Activated T-helper 1 cell treated with anti-CD3 and anti-CD28 coated beads, Interleukin-12 subunit alpha, Interleukin-12 subunit beta, Interleukin-2, Interleukin-4 antibody, amounts not matched to agents 30 ng/mL and 10 ng/mL and 1 ng/mL, durations not matched to agents 14 hours and 24 hours and 36 hours (primary cell): ENCODE measurements around the gene CELSR2. TPM values are rescaled to one million over a fixed set of nuclear protein-coding genes. Genes with fewer than 3 reads are reported as not detected.

ENCODE experiments used
- DNase-seq: peaks from one replicate; pipeline ENCODE4 v3.0.0; 2021; ENCODE audit warnings: low spot score
- H3K27ac Mint-ChIP-seq: one replicate; pipeline ENCODE4 v1.8.0; 2021; ENCODE audit warnings: mild to moderate bottlenecking, mixed read lengths
- H3K27me3 Mint-ChIP-seq: one replicate; pipeline ENCODE4 v1.8.0; 2022; ENCODE audit warnings: mild to moderate bottlenecking, moderate library complexity, mixed read lengths; ENCODE audit not compliant: insufficient read depth
- H3K36me3 Mint-ChIP-seq: one replicate; pipeline ENCODE4 v1.8.0; 2021; ENCODE audit warnings: low read depth, mixed read lengths
- H3K4me1 Mint-ChIP-seq: one replicate; pipeline ENCODE4 v1.8.0; 2021; ENCODE audit warnings: low read depth, mixed read lengths
- H3K4me3 Mint-ChIP-seq: one replicate; pipeline ENCODE4 v1.8.0; 2021; ENCODE audit warnings: mild to moderate bottlenecking, moderate library complexity, mixed read lengths
- H3K9me3 Mint-ChIP-seq: one replicate; pipeline ENCODE4 v1.8.0; 2021; ENCODE audit warnings: mixed read lengths
- intact Hi-C: fragments of 100-400 bp; cut with micrococcal nuclease; formaldehyde crosslinking; loops from one replicate; pipeline ENCODE4 v1.15.1; 2024
- total RNA-seq: library from RNA; stranded (reverse); gene quantifications from 2 replicates; pipeline ENCODE4 v1.2.3, GENCODE V29; 2022

The CELSR2 gene
- total RNA-seq, 1 donor from 2014 or later: 4.1 TPM

- no peak overlapping the region for H3K27ac Mint-ChIP-seq
- intact Hi-C loops: no loop called here
- no peaks in the 10 kb centered on the region for H3K9me3 Mint-ChIP-seq
- no peak for DNase-seq
- no peaks in the 10 kb centered on the region for H3K36me3 Mint-ChIP-seq
- no peaks in the 10 kb centered on the region for H3K27me3 Mint-ChIP-seq
- H3K4me3 Mint-ChIP-seq: no peak overlapping the region
- H3K4me1 Mint-ChIP-seq: no peaks in the 10 kb centered on the region
Observed at GRCh38 chr1:109266965-109267364, 17.6 kb downstream of the CELSR2 start.

GRCh38 chr1:109267743-109268300 is 18.5 kb downstream of the CELSR2 start:
- DNase-seq: no peak
- Mint-ChIP-seq H3K27ac (peak overlapping the region; percentile 70), H3K9me3 (no peaks in the 10 kb centered on the region), H3K27me3 (no peaks in the 10 kb centered on the region), H3K4me3 (no peak overlapping the region), H3K4me1 (no peaks in the 10 kb centered on the region), H3K36me3 (no peaks in the 10 kb centered on the region)
- intact Hi-C loops: no loop called here

DNA sequence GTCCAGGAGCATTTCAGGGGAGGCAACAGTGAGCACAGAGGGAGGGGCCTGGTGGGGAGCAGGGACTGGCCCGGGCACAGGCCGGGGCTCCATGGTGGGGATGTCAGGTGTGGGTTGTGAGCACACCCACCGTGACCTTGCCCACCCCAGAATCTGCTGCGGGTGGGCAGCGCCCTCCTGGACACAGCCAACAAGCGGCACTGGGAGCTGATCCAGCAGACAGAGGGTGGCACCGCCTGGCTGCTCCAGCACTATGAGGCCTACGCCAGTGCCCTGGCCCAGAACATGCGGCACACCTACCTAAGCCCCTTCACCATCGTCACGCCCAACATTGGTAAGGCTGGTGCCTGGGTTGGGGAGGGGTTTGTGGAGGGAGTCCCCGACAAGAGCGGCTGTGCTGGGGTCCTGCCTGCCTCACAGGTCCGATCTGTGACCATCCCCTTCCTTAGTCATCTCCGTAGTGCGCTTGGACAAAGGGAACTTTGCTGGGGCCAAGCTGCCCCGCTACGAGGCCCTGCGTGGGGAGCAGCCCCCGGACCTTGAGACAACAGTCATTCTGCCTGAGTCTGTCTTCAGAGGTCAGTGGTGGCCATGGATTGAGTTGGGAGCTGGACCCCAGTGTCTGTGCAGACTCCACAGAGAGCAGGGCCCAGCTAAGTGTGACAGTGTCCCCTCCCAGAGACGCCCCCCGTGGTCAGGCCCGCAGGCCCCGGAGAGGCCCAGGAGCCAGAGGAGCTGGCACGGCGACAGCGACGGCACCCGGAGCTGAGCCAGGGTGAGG is 19.3 kb downstream of the CELSR2 start:
- no peak overlapping the region for H3K27ac Mint-ChIP-seq
- no peak overlapping the region for H3K4me3 Mint-ChIP-seq
- intact Hi-C loops: no loop called here
- H3K27me3 Mint-ChIP-seq: no peaks in the 10 kb centered on the region
- no peaks in the 10 kb centered on the region for H3K36me3 Mint-ChIP-seq
- no peak for DNase-seq
- no peaks in the 10 kb centered on the region for H3K9me3 Mint-ChIP-seq
- H3K4me1 Mint-ChIP-seq: no peaks in the 10 kb centered on the region

GRCh38 chr1:109269212-109269980 is 20.1 kb downstream of the CELSR2 start:
- no peaks in the 10 kb centered on the region for H3K36me3 Mint-ChIP-seq
- DNase-seq: no peak
- no peak overlapping the region for H3K27ac Mint-ChIP-seq
- intact Hi-C loops: no loop called here
- H3K4me3 Mint-ChIP-seq: no peak overlapping the region
- no peaks in the 10 kb centered on the region for H3K9me3 Mint-ChIP-seq
- no peaks in the 10 kb centered on the region for H3K27me3 Mint-ChIP-seq
- H3K4me1 Mint-ChIP-seq: no peaks in the 10 kb centered on the region

DNA sequence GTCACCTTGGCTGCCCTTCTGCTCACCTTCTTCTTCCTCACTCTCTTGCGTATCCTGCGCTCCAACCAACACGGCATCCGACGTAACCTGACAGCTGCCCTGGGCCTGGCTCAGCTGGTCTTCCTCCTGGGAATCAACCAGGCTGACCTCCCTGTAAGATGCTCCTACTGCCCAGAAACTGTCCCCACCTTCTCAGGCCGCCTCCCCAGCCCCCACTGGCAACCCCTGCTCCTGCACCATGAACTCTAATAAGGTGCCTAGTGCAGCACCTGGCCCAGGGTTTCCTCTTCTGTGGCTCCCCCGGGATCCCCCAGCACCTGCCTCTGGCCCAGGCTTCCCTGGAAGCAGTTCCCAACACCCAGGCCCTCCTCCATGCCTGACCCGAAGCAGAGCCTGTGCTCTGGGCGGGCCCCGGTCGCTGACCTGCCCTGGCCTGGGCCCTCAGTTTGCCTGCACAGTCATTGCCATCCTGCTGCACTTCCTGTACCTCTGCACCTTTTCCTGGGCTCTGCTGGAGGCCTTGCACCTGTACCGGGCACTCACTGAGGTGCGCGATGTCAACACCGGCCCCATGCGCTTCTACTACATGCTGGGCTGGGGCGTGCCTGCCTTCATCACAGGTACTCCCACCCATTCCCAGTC is 20.8 kb downstream of the CELSR2 start:
- Mint-ChIP-seq H3K27me3 (no peaks in the 10 kb centered on the region), H3K27ac (no peak overlapping the region), H3K36me3 (no peaks in the 10 kb centered on the region), H3K4me3 (no peak overlapping the region), H3K4me1 (no peaks in the 10 kb centered on the region), H3K9me3 (no peaks in the 10 kb centered on the region)
- intact Hi-C loops: no loop called here
- no peak for DNase-seq

GRCh38 chr1:109270623-109271317 is 21.4 kb downstream of the CELSR2 start:
- H3K27me3 Mint-ChIP-seq: no peaks in the 10 kb centered on the region
- H3K4me3 Mint-ChIP-seq: no peak overlapping the region
- no peak overlapping the region for H3K27ac Mint-ChIP-seq
- intact Hi-C loops: no loop called here
- no peaks in the 10 kb centered on the region for H3K36me3 Mint-ChIP-seq
- H3K9me3 Mint-ChIP-seq: no peaks in the 10 kb centered on the region
- no peak for DNase-seq
- H3K4me1 Mint-ChIP-seq: no peaks in the 10 kb centered on the region

DNA sequence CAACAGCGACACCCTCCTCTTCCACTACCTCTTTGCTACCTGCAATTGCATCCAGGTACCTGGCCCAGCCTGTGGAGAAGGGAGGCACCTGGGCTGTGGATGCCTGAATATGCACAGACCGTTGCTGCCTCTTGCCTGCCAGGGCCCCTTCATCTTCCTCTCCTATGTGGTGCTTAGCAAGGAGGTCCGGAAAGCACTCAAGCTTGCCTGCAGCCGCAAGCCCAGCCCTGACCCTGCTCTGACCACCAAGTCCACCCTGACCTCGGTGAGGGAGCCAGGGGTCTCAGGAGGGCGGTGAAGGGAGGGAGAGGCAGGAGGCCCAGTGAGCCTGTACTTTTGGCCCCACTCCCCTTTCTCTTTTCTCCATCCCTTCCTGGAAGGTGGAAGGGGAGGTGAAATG is 22.1 kb downstream of the CELSR2 start:
- Mint-ChIP-seq H3K36me3 (no peaks in the 10 kb centered on the region), H3K9me3 (no peaks in the 10 kb centered on the region), H3K4me3 (no peak overlapping the region), H3K4me1 (no peaks in the 10 kb centered on the region), H3K27ac (no peak overlapping the region), H3K27me3 (no peaks in the 10 kb centered on the region)
- no peak for DNase-seq
- intact Hi-C loops: no loop called here

DNA sequence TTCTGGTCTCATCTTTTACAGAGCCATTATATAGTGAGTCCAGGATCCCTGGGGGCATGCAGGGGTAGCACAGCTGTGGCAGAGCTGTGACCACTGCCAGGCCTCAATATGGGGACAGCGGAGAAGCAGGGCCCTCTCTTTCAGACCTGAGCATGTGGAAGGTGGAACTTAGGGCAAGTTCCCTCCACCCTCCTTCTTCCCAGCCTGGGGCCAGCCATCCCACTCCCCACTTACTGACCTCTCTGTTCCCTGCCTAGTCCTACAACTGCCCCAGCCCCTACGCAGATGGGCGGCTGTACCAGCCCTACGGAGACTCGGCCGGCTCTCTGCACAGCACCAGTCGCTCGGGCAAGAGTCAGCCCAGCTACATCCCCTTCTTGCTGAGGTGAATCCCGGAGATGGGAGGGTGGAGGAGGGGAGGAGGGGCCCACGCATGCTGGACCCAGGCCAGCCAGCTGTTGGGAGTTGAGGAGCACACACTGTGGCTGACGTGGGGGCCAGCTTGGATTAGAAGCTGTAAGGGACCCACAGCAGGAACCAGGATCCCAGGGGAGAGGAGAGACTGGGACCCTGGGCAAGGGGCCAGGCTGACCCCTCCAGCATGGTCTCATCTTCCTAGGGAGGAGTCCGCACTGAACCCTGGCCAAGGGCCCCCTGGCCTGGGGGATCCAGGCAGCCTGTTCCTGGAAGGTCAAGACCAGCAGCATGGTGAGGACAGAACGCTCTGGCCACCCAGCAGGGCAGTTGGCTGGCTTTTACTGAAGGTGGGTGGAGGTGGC is 22.9 kb downstream of the CELSR2 start:
- no peak for DNase-seq
- no peaks in the 10 kb centered on the region for H3K4me1 Mint-ChIP-seq
- H3K4me3 Mint-ChIP-seq: no peak overlapping the region
- H3K9me3 Mint-ChIP-seq: no peaks in the 10 kb centered on the region
- H3K36me3 Mint-ChIP-seq: no peaks in the 10 kb centered on the region
- intact Hi-C loops: no loop called here
- no peak overlapping the region for H3K27ac Mint-ChIP-seq
- no peaks in the 10 kb centered on the region for H3K27me3 Mint-ChIP-seq

- no peaks in the 10 kb centered on the region for H3K27me3 Mint-ChIP-seq
- H3K9me3 Mint-ChIP-seq: no peaks in the 10 kb centered on the region
- H3K4me1 Mint-ChIP-seq: no peaks in the 10 kb centered on the region
- H3K27ac Mint-ChIP-seq: no peak overlapping the region
- intact Hi-C loops: no loop called here
- H3K36me3 Mint-ChIP-seq: no peaks in the 10 kb centered on the region
- no peak for DNase-seq
- H3K4me3 Mint-ChIP-seq: no peak overlapping the region
Observed at GRCh38 chr1:109272831-109273547, 23.6 kb downstream of the CELSR2 start.

DNA sequence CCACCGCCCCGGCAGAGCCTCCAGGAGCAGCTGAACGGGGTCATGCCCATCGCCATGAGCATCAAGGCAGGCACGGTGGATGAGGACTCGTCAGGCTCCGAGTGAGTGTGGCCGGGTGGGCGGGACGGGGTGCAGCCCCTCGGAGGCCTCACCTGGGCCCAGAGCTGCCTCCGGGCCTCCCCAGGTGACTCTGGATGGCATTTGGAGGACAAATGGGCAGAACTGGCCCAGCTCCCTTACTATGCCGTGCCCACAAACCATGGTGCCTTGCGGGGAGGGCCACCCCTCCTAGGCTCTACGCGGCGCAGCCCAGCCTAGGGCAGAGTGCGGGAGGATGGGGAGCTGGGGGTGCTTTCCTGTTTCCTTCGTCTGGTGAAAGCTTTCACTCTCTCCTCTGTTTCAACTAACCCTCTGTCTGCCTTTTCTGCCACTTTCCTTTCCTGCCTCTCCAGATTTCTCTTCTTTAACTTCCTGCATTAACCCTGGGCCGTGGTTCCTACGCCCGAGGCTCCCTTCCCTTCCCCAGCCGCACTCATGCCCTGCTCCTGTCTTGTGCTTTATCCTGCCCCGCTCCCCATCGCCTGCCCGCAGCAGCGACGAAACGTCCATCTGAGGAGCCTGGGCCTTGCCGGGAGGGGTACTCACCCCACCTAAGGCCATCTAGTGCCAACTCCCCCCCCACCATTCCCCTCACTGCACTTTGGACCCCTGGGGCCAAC is 24.4 kb downstream of the CELSR2 start:
- no peak for DNase-seq
- Mint-ChIP-seq H3K36me3 (peaks cover 2% of the 10 kb centered on the region), H3K4me3 (no peak overlapping the region), H3K27me3 (no peaks in the 10 kb centered on the region), H3K27ac (no peak overlapping the region), H3K4me1 (no peaks in the 10 kb centered on the region), H3K9me3 (no peaks in the 10 kb centered on the region)
- intact Hi-C loops: no loop called here
